ENCODE measurements around the gene FKBP2. TPM values are rescaled to one million over a fixed set of nuclear protein-coding genes. Genes with fewer than 3 reads are reported as not detected.

FKBP2 gene
- total and polyA plus RNA-seq, 4 donors = 50.2 to 298 (median 87.2) TPM

- WGBS, 2 donors = 51 to 52% methylated on average over 23 of the region's 23 CpGs
- Histone ChIP-seq H3K27me3 (ENCODE audit: control insufficient read depth in 1 of 2, insufficient read depth in 2 of 2, low read length in 1 of 2) (no peaks in the 10 kb centered on the region), H3K9me3 (ENCODE audit: control insufficient read depth, low read length) (no peaks in the 10 kb centered on the region), H3K4me3 (ENCODE audit: low read length in 2 of 2) (no peak overlapping the region), H3K27ac (ENCODE audit: low read depth in 1 of 2, low read length in 2 of 2) (peak overlapping the region in 1 of 2 donors; percentile 72), H3K4me1 (ENCODE audit: control insufficient read depth in 1 of 2, insufficient read depth in 2 of 2, low read length in 2 of 2) (no peaks in the 10 kb centered on the region), H3K36me3 (ENCODE audit: control insufficient read depth in 1 of 2, insufficient read depth in 2 of 2, low read length in 1 of 2) (peaks cover 0 to 3% of the 10 kb centered on the region in 2 donors)
- DNase-seq (peak in 1 of 2 donors; percentile 79), ATAC-seq (ENCODE audit: low FRiP score) (no peak)
- intact Hi-C loops (cut with DNase I) = loop anchor here in 1 of 2 donors (2.0 kb wide), 1 partner anchor 17 kb away; the partner anchor contains the start of gene PLCB3
Observed at GRCh38 chr11:64268025-64268892, 27.4 kb downstream of the FKBP2 start.

DNA sequence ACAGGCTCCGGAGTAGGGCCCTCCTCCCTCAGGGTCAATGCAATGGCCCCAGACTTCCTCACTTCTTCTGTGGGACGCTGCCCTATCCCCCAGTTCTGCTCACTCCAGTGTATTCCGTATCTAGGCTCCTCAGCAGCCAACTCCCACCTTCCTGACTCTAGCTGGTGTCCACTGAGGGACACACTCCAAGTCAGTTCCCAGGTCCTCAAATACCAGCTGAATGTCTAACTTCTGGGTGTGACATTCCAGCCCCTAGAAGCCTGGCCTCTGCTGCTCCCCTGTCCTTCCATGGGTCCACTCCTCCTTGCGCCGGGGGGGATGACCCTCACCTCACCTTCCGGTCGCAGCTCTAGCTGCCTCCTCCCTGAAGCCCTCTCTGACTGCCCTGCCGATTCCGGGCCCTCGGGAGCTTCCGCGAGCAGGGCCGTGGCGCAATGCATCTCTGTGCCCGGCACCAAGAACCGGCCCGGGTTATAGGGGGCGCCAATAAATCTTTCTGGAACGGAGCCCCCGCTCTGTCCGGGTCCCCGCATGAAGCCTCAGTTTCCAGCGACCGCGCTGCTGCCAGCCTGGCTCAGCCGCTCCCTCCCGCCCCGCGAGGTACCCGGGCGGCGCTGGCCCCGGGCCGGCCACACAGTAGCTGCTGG, 28.1 kb downstream of the FKBP2 start:
- ATAC-seq (ENCODE audit: low FRiP score) (peak; percentile 26), DNase-seq (peak; percentile 81 to 88)
- Histone ChIP-seq H3K27ac (ENCODE audit: low read depth in 1 of 2, low read length in 2 of 2) (peak overlapping the region in 1 of 2 donors; percentile 72), H3K36me3 (ENCODE audit: control insufficient read depth in 1 of 2, insufficient read depth in 2 of 2, low read length in 1 of 2) (peaks cover 0 to 3% of the 10 kb centered on the region in 2 donors), H3K4me3 (ENCODE audit: low read length in 2 of 2) (peak overlapping the region; percentile 46 to 49), H3K27me3 (ENCODE audit: control insufficient read depth in 1 of 2, insufficient read depth in 2 of 2, low read length in 1 of 2) (no peaks in the 10 kb centered on the region), H3K4me1 (ENCODE audit: control insufficient read depth in 1 of 2, insufficient read depth in 2 of 2, low read length in 2 of 2) (no peaks in the 10 kb centered on the region), H3K9me3 (ENCODE audit: control insufficient read depth, low read length) (no peaks in the 10 kb centered on the region)
- 1% methylated on average over 34 of the region's 34 CpGs for WGBS, 2 donors
- intact Hi-C loops (cut with DNase I) = loop anchor here in 1 of 2 donors (2.0 kb wide), 1 partner anchor 18 kb away; the partner anchor contains the start of gene PLCB3

- intact Hi-C loops (cut with DNase I) = loop anchor here in 1 of 2 donors (1.0 to 2.0 kb wide), 2 partner anchors 19 to 28 kb away; partner anchors contain the start of genes FKBP2 and PLCB3
- peaks cover 0 to 3% of the 10 kb centered on the region in 2 donors for H3K36me3 ChIP-seq (ENCODE audit: control insufficient read depth in 1 of 2, insufficient read depth in 2 of 2, low read length in 1 of 2)
- H3K4me3 ChIP-seq (ENCODE audit: low read length in 2 of 2) = peak overlapping the region; percentile 46 to 49
- peak overlapping the region in 1 of 2 donors; percentile 92 for H3K27ac ChIP-seq (ENCODE audit: low read depth in 1 of 2, low read length in 2 of 2)
- ATAC-seq (ENCODE audit: low FRiP score) (peak; percentile 93), DNase-seq (peak; percentile 98 to 99)
- H3K27me3 ChIP-seq (ENCODE audit: control insufficient read depth in 1 of 2, insufficient read depth in 2 of 2, low read length in 1 of 2) = no peaks in the 10 kb centered on the region
- H3K4me1 ChIP-seq (ENCODE audit: control insufficient read depth in 1 of 2, insufficient read depth in 2 of 2, low read length in 2 of 2) = no peaks in the 10 kb centered on the region
- H3K9me3 ChIP-seq (ENCODE audit: control insufficient read depth, low read length) = no peaks in the 10 kb centered on the region
- WGBS, 2 donors = 0% methylated on average over 54 to 58 of the region's 58 CpGs
Observed at GRCh38 chr11:64269540-64270220, 28.8 kb downstream of the FKBP2 start.

DNA sequence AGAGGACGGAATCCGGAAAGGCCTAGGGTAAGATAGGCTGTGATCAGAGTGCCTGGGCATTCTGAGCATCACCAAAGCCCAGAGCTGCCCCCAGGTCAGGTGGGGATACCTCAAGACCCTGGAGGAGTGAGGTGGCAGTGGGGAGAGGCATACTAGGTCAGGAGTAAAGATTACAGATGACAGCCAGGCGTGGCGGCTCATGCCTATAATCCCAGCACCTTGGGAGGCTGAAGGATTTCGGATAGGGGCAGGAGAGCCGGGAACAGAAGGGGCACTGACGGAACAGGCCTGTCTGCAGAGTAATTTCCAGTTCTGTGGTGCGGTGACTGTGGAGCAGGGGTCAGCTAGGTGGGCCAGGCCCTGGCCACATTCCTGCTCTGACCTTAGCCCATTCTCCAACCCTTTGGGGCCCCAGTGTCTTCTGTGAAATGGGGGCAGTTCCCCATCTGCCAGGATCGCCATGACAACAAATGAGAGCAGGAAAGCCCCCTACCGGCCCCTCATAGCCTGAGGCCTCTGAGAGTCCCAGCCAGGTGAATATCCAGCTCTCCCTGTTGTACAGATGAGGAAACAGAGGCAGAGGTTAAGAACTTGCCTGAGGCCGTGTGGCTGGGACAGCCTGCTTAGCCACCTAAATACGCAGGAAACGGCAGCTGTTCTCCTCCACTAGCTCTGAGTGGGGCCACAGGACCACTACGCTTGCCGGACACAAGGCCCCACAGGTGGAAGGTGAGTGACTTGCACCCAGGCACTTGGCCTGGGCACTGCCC, 34.3 kb downstream of the FKBP2 start:
- H3K4me3 ChIP-seq (ENCODE audit: low read length in 2 of 2) = no peak overlapping the region
- intact Hi-C loops (cut with DNase I) = no loop called here
- no peak overlapping the region for H3K27ac ChIP-seq (ENCODE audit: low read depth in 1 of 2, low read length in 2 of 2)
- DNase-seq (no peak), ATAC-seq (ENCODE audit: low FRiP score) (no peak)
- H3K4me1 ChIP-seq (ENCODE audit: control insufficient read depth in 1 of 2, insufficient read depth in 2 of 2, low read length in 2 of 2) = no peaks in the 10 kb centered on the region
- H3K27me3 ChIP-seq (ENCODE audit: control insufficient read depth in 1 of 2, insufficient read depth in 2 of 2, low read length in 1 of 2) = no peaks in the 10 kb centered on the region
- peaks cover 0 to 2% of the 10 kb centered on the region in 2 donors for H3K36me3 ChIP-seq (ENCODE audit: control insufficient read depth in 1 of 2, insufficient read depth in 2 of 2, low read length in 1 of 2)
- 86 to 89% methylated on average over 15 of the region's 15 CpGs for WGBS, 2 donors
- H3K9me3 ChIP-seq (ENCODE audit: control insufficient read depth, low read length) = no peaks in the 10 kb centered on the region

DNA sequence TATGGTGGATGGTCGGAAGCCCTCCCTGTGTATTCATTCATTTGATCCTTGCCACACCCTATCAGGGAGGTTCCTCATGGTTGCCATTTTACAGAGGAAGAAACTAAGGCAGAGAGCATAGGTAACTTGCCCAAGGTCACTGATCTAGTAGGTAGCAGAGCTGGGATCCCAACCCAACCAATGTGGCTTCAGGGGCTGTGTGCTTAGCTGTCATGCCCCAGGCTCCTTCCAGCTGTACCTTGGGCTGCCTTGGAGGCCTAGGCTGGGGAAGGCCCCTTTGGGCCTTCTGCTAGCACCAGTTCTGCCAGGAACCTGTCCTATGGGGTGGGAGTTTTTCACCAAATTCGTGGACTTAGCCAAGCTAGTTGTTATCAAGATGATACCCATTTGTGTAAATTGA, 34.9 kb downstream of the FKBP2 start:
- no peaks in the 10 kb centered on the region for H3K9me3 ChIP-seq (ENCODE audit: control insufficient read depth, low read length)
- no peaks in the 10 kb centered on the region for H3K27me3 ChIP-seq (ENCODE audit: control insufficient read depth in 1 of 2, insufficient read depth in 2 of 2, low read length in 1 of 2)
- H3K27ac ChIP-seq (ENCODE audit: low read depth in 1 of 2, low read length in 2 of 2) = no peak overlapping the region
- H3K36me3 ChIP-seq (ENCODE audit: control insufficient read depth in 1 of 2, insufficient read depth in 2 of 2, low read length in 1 of 2) = peaks cover 0 to 2% of the 10 kb centered on the region in 2 donors
- H3K4me1 ChIP-seq (ENCODE audit: control insufficient read depth in 1 of 2, insufficient read depth in 2 of 2, low read length in 2 of 2) = no peaks in the 10 kb centered on the region
- no peak overlapping the region for H3K4me3 ChIP-seq (ENCODE audit: low read length in 2 of 2)
- DNase-seq (no peak), ATAC-seq (ENCODE audit: low FRiP score) (no peak)
- WGBS, 2 donors = 79 to 88% methylated on average over 2 of the region's 2 CpGs
- intact Hi-C loops (cut with DNase I) = no loop called here

- intact Hi-C loops (cut with DNase I) = no loop called here
- Histone ChIP-seq H3K4me3 (ENCODE audit: low read length in 2 of 2) (no peak overlapping the region), H3K27ac (ENCODE audit: low read depth in 1 of 2, low read length in 2 of 2) (no peak overlapping the region), H3K9me3 (ENCODE audit: control insufficient read depth, low read length) (no peaks in the 10 kb centered on the region), H3K27me3 (ENCODE audit: control insufficient read depth in 1 of 2, insufficient read depth in 2 of 2, low read length in 1 of 2) (no peaks in the 10 kb centered on the region), H3K4me1 (ENCODE audit: control insufficient read depth in 1 of 2, insufficient read depth in 2 of 2, low read length in 2 of 2) (no peaks in the 10 kb centered on the region), H3K36me3 (ENCODE audit: control insufficient read depth in 1 of 2, insufficient read depth in 2 of 2, low read length in 1 of 2) (peaks cover 0 to 2% of the 10 kb centered on the region in 2 donors)
- ATAC-seq (ENCODE audit: low FRiP score) (no peak), DNase-seq (no peak)
- WGBS, 2 donors = 75 to 76% methylated on average over 17 of the region's 17 CpGs
Observed at GRCh38 chr11:64276653-64277431, 35.9 kb downstream of the FKBP2 start.

DNA sequence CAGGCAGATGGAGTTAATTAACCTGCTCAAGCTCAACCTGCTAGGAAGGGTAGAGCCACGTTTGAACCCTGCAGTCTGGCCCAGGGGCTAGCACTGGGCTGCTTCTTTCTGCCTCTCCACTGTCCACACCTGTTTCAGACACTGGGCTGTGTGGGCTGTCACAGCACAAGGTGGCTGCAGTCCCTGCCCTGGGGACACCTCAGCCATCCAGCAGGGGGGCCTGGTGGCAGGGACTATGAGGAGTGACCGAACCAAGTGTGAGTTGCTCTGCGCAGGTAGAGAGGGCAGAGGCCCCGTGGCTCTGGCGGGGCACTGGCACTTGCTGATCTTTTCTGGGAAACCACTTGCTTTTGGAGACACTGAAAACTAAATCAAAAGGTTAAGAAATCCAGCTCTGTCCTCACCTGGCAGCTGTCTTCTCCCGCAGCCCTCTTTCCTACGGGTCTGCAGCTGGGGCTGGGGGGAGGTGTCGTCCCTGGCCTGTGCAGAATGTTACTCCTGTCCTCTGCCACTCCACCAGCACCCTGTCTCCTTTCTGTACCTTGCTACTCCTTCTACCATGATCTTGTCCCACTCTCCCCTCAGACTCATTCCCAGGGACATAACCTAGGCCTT, 37.8 kb downstream of the FKBP2 start:
- DNase-seq = no peak
- WGBS, 2 donors = 82 to 85% methylated on average over 8 of the region's 8 CpGs
- no peak for ATAC-seq (ENCODE audit: low FRiP score)
- Histone ChIP-seq H3K4me3 (ENCODE audit: low read length in 2 of 2) (no peak overlapping the region), H3K27me3 (ENCODE audit: control insufficient read depth in 1 of 2, insufficient read depth in 2 of 2, low read length in 1 of 2) (no peaks in the 10 kb centered on the region), H3K36me3 (ENCODE audit: control insufficient read depth in 1 of 2, insufficient read depth in 2 of 2, low read length in 1 of 2) (peaks cover 0 to 2% of the 10 kb centered on the region in 2 donors), H3K27ac (ENCODE audit: low read depth in 1 of 2, low read length in 2 of 2) (no peak overlapping the region), H3K4me1 (ENCODE audit: control insufficient read depth in 1 of 2, insufficient read depth in 2 of 2, low read length in 2 of 2) (no peaks in the 10 kb centered on the region), H3K9me3 (ENCODE audit: control insufficient read depth, low read length) (no peaks in the 10 kb centered on the region)
- intact Hi-C loops (cut with DNase I) = no loop called here
